Type B pancreatic cell (in vitro differentiated cells): ENCODE results near the gene NDUFS6. TPM values are rescaled to one million over a fixed set of nuclear protein-coding genes. Genes with fewer than 3 reads are reported as not detected.

Experiments
- DNase-seq: peaks from one replicate; pipeline ENCODE4 v3.0.0; 2021; ENCODE audit warnings: mixed read lengths; ENCODE audit not compliant: unreplicated experiment; ENCODE audit errors: extremely low spot score
- H3K27ac Mint-ChIP-seq: 2 replicates; pipeline ENCODE4 v1.8.0; 2021; ENCODE audit warnings: mild to moderate bottlenecking, mixed read lengths
- H3K27me3 Mint-ChIP-seq: 2 replicates; pipeline ENCODE4 v1.8.0; 2021; ENCODE audit warnings: mixed read lengths
- H3K36me3 Mint-ChIP-seq: 2 replicates; pipeline ENCODE4 v1.8.0; 2021; ENCODE audit warnings: mixed read lengths
- H3K4me1 Mint-ChIP-seq: one replicate; pipeline ENCODE4 v1.8.0; 2021; ENCODE audit warnings: mixed read lengths; ENCODE audit not compliant: unreplicated experiment
- H3K4me3 Mint-ChIP-seq: 2 replicates; pipeline ENCODE4 v1.8.0; 2021; ENCODE audit warnings: mild to moderate bottlenecking, mixed read lengths
- H3K9me3 Mint-ChIP-seq: 2 replicates; pipeline ENCODE4 v1.8.0; 2021; ENCODE audit warnings: mixed read lengths
- total RNA-seq: library from RNA; stranded (reverse); gene quantifications from 2 replicates; pipeline ENCODE4 v1.2.1, GENCODE V29; 2021; ENCODE audit warnings: low replicate concordance
- TF ChIP-seq, protein P1 (sequence below): fragments of 200-600 bp; sonication (generic); conservative IDR thresholded peaks from 2 replicates; pipeline ENCODE4 v1.5.0; 2021; ENCODE audit warnings: antibody characterized with exemption, mild to moderate bottlenecking

The NDUFS6 gene
- total RNA-seq, 1 donor from 2014 or later = 37.7 TPM

DNA sequence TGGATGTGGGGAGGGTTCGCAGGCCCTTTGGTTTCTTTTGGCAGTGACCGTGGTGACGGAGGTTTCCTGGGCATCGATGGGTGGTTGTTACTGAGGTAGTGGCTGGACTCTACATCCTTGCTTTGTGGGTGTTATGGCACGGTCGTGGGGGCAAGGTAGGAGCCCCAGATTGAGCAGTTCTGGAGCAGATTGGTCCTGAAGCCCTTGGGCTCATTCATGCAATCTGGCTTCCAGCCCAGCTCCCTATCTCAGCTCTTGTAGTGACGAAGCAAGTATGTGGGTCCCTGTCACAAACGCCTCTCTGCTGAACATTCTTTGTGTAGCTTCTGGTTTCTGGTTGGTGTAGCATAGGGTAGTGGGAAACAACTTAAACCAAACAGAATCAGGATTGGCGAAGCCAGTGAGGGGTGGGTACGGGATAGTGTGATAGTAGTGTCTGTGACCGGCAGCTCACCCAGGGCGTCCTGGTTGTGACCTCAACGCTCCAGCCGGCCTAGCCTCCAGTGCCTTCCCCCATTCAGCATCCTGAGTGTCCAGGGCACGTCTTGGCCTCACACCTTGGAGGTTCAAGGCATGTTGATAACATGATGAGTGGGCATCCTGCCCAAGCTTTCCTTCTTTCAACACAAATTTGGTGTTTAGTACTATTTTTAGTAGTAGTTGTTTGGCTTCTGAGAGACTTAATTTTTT is 2.9 kb downstream of the NDUFS6 start:
- Mint-ChIP-seq H3K27me3 (no peaks in the 10 kb centered on the region), H3K9me3 (no peaks in the 10 kb centered on the region), H3K4me3 (peak overlapping the region; percentile 78), H3K27ac (no peak overlapping the region), H3K36me3 (peaks cover 28% of the 10 kb centered on the region), H3K4me1 (peaks cover 21% of the 10 kb centered on the region)
- DNase-seq = no peak
- TF ChIP-seq, protein P1, sequence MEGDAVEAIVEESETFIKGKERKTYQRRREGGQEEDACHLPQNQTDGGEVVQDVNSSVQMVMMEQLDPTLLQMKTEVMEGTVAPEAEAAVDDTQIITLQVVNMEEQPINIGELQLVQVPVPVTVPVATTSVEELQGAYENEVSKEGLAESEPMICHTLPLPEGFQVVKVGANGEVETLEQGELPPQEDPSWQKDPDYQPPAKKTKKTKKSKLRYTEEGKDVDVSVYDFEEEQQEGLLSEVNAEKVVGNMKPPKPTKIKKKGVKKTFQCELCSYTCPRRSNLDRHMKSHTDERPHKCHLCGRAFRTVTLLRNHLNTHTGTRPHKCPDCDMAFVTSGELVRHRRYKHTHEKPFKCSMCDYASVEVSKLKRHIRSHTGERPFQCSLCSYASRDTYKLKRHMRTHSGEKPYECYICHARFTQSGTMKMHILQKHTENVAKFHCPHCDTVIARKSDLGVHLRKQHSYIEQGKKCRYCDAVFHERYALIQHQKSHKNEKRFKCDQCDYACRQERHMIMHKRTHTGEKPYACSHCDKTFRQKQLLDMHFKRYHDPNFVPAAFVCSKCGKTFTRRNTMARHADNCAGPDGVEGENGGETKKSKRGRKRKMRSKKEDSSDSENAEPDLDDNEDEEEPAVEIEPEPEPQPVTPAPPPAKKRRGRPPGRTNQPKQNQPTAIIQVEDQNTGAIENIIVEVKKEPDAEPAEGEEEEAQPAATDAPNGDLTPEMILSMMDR = no peak

DNA sequence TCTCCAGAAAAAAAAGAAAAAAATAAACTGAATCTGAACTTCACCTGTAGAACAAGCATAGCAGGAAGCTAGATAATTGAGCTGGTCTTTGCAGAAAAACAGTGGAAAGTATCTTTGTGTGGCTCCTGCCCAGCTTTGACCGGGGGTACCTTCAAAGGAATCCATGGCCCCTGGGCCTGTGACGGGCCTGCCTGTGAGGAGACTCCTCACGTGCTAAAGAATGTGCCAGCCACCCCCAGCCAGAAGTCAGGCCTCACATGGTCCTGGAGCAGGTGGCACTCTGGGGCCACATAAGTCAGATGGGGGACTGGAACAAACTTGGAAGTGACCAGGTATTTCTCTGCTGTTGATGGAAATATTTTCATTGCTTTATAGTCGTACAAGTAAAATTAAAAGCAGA is 4.1 kb downstream of the NDUFS6 start:
- Mint-ChIP-seq H3K4me1 (peaks cover 21% of the 10 kb centered on the region), H3K9me3 (no peaks in the 10 kb centered on the region), H3K27ac (no peak overlapping the region), H3K27me3 (no peaks in the 10 kb centered on the region), H3K36me3 (peaks cover 31% of the 10 kb centered on the region), H3K4me3 (no peak overlapping the region)
- TF ChIP-seq, protein P1 = no peak
- DNase-seq = no peak

DNA sequence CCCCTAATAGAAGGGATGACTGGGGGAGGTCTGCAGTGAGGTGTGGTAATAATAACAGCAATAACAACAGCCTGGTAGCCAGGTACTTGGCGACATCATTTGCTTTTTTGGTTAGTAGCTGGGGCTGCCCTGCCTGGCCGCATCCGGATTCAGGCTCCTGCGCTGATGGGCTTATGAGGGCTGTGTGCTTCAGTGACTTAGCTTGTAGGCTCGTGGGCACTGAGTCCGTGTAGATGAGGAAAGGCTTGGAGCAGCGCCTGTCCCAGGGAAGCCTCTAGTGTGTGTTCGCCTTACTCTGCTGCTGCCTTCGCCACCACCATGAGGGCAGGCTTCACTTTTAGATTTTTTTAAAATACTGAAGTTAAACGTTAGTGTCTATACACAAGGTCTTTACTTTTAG is 4.5 kb downstream of the NDUFS6 start:
- peaks cover 21% of the 10 kb centered on the region for H3K4me1 Mint-ChIP-seq
- no peaks in the 10 kb centered on the region for H3K9me3 Mint-ChIP-seq
- TF ChIP-seq, protein P1 = no peak
- H3K27ac Mint-ChIP-seq = no peak overlapping the region
- H3K4me3 Mint-ChIP-seq = no peak overlapping the region
- peaks cover 35% of the 10 kb centered on the region for H3K36me3 Mint-ChIP-seq
- no peaks in the 10 kb centered on the region for H3K27me3 Mint-ChIP-seq
- DNase-seq = no peak

DNA sequence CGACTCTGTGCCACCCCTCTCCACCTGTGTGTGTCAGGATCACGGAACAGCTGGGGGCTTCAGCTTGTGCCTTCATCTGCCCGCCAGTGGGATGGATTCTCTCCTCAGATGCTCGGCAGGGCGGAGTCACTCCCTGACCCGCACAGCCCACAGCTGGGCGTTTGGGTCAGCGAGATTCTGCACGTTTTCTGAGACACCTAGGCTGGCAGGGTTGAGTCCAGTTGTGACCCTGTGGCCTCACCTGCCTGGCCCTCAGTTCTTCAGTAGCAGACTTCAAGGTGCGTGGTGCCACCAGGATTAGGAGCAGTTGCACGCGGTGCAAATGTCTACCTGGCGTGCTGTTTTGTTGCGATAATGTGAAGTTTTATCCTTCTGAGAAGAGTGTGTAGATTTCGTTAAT is 5.0 kb downstream of the NDUFS6 start:
- Mint-ChIP-seq H3K9me3 (no peaks in the 10 kb centered on the region), H3K27me3 (no peaks in the 10 kb centered on the region), H3K27ac (no peak overlapping the region), H3K4me3 (no peak overlapping the region), H3K36me3 (peaks cover 39% of the 10 kb centered on the region), H3K4me1 (peaks cover 21% of the 10 kb centered on the region)
- TF ChIP-seq, protein P1 = no peak
- no peak for DNase-seq

DNA sequence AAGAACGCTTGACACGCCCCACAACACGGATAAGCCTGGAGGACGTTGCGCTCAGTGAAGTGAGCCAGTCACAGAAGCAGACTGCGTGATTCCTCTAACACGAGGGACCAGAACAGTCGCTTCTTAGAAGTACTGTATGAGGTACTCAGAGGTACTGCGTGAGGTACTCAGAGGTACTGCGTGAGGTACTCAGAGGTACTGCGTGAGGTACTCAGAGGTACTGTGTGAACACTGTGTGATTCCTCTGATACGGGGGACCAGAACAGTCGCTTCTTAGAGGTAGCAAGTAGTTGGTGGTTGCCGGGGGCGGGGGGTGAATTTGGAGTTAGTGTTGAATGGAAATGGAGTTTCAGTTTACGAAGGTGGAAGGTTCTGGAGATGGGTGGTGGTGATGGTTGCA is 5.8 kb downstream of the NDUFS6 start:
- Mint-ChIP-seq H3K4me1 (peaks cover 20% of the 10 kb centered on the region), H3K9me3 (no peaks in the 10 kb centered on the region), H3K27ac (no peak overlapping the region), H3K4me3 (no peak overlapping the region), H3K36me3 (peaks cover 45% of the 10 kb centered on the region), H3K27me3 (no peaks in the 10 kb centered on the region)
- TF ChIP-seq, protein P1 = no peak
- no peak for DNase-seq
